HCT116 (cell line): Measurements from ENCODE around the gene ANP32B. TPM values are rescaled to one million over a fixed set of nuclear protein-coding genes. Genes with fewer than 3 reads are reported as not detected.

Experiments used
- ATAC-seq: fragments of 200-7000 bp; cut with Tn5 transposase; 2 replicates; pipeline ENCODE4 v1.9.1; 2020; ENCODE audit warnings: mild to moderate bottlenecking, moderate library complexity
- BruUV-seq: library from RNA; stranded (reverse); fragments of 400-500 nt; replicated peaks from 2 replicates; lab custom pipeline; 2021; lab: Mats Ljungman, UMichigan
- CTCF ChIA-PET: fragments of 300-600 bp; sonication (Branson Sonifier 250); formaldehyde crosslinking; loops from one replicate; lab custom pipeline; 2021; ENCODE audit warnings: antibody characterized with exemption; lab: Charles Lee
- POLR2A ChIA-PET: fragments of 300-600, 350-600 bp; sonication (Branson Sonifier 250); formaldehyde crosslinking; loops from one replicate; lab custom pipeline; 2021; ENCODE audit warnings: antibody characterized with exemption; lab: Charles Lee
- RAD21 ChIA-PET, 2 experiments: fragments of 300-600 bp; sonication (Branson Sonifier 250); formaldehyde crosslinking; loops; one replicate each; lab custom pipeline; 2023; ENCODE audit warnings: low total read pairs in 2 of 2; ENCODE audit not compliant: uncharacterized antibody in 2 of 2, unreplicated experiment in 2 of 2, low non-redundant PET in 1 of 2; lab: Charles Lee
- DNase-seq: peaks from one replicate; pipeline ENCODE4 v3.0.0-alpha.2; 2010; ENCODE audit warnings: low read depth, low spot score
- H2AFZ ChIP-seq: fragments of 200-600 bp; shearing (Covaris generic), sonication (generic); 2 replicates; pipeline ENCODE4 v1.6.1; 2017; ENCODE audit warnings: low read depth, mixed run types, mixed read lengths, antibody characterized with exemption, low read length; ENCODE audit not compliant: poor library complexity, severe bottlenecking
- H3K27ac ChIP-seq: 2 replicates; pipeline ENCODE4 v1.5.1; 2012; ENCODE audit warnings: low read depth, low read length
- H3K27me3 ChIP-seq: fragments of 200-600 bp; sonication (generic); 2 replicates; pipeline ENCODE4 v1.6.1; 2016; ENCODE audit warnings: mixed run types, low read length, mixed read lengths; ENCODE audit not compliant: insufficient read depth
- H3K36me3 ChIP-seq, 2 experiments: fragments of 200-500 bp in 1 of 2; fragments of 200-600 bp in 1 of 2; sonication (Bioruptor generic) in 1 of 2; sonication (generic) in 1 of 2; 2 replicates each; pipeline versions ENCODE4 v1.5.1 to v1.6.1; 2014 to 2016; ENCODE audit warnings: low read length in 2 of 2, inconsistent platforms in 1 of 2, mixed read lengths in 1 of 2, mixed run types in 1 of 2; ENCODE audit not compliant: insufficient read depth in 2 of 2, control insufficient read depth in 1 of 2
- H3K4me1 ChIP-seq, 2 experiments: fragments of 200-600 bp in 1 of 2; sonication (generic) in 1 of 2; 2 replicates each; pipeline versions ENCODE4 v1.5.1 to v1.6.1; 2012 to 2017; ENCODE audit warnings: low read length in 2 of 2, inconsistent platforms in 1 of 2, mild to moderate bottlenecking in 1 of 2, mixed read lengths in 1 of 2, mixed run types in 1 of 2, moderate library complexity in 1 of 2; ENCODE audit not compliant: insufficient read depth in 2 of 2, control insufficient read depth in 1 of 2
- H3K4me2 ChIP-seq: fragments of 200-600 bp; sonication (generic); 2 replicates; pipeline ENCODE4 v1.6.1; 2017; ENCODE audit warnings: mixed run types, low read length, mixed read lengths
- H3K4me3 ChIP-seq, 2 experiments: fragments of 200-600 bp in 1 of 2; sonication (generic) in 1 of 2; replicated peaks in 1 of 2; 2 replicates each; pipeline ENCODE4 v1.5.1; 2011 to 2016; ENCODE audit warnings: low read length in 2 of 2, control low read depth in 1 of 2, low read depth in 1 of 2, mild to moderate bottlenecking in 1 of 2, mixed read lengths in 1 of 2, mixed run types in 1 of 2
- H3K79me2 ChIP-seq: fragments of 200-600 bp; sonication (generic); 2 replicates; pipeline ENCODE4 v1.6.1; 2017; ENCODE audit warnings: mild to moderate bottlenecking, mixed run types, low read length, moderate library complexity, mixed read lengths; ENCODE audit not compliant: insufficient read depth
- H3K9ac ChIP-seq: fragments of 200-600 bp; sonication (generic); 2 replicates; pipeline ENCODE4 v1.6.1; 2016; ENCODE audit warnings: low read length, mixed read lengths
- H3K9me2 ChIP-seq: fragments of 200-600 bp; sonication (generic), shearing (Covaris generic); 2 replicates; pipeline ENCODE4 v1.6.1; 2017; ENCODE audit warnings: mixed run types, mild to moderate bottlenecking, moderate library complexity; ENCODE audit not compliant: insufficient read depth
- H3K9me3 ChIP-seq, 2 experiments: fragments of 200-500 bp in 1 of 2; fragments of 200-600 bp in 1 of 2; sonication (Bioruptor generic) in 1 of 2; sonication (generic) in 1 of 2; 2 replicates each; pipeline ENCODE4 v1.6.1; 2014 to 2017; ENCODE audit warnings: low read length in 2 of 2, mixed read lengths in 2 of 2, inconsistent platforms in 1 of 2, low read depth in 1 of 2, mild to moderate bottlenecking in 1 of 2, mixed run types in 1 of 2, moderate library complexity in 1 of 2; ENCODE audit not compliant: control insufficient read depth in 1 of 2, insufficient read depth in 1 of 2
- H4K20me1 ChIP-seq: fragments of 200-600 bp; sonication (generic), shearing (Covaris generic); 2 replicates; pipeline ENCODE4 v1.6.1; 2017; ENCODE audit warnings: mixed run types, mild to moderate bottlenecking, moderate library complexity; ENCODE audit not compliant: insufficient read depth
- CBX3 ChIP-seq: IDR thresholded peaks from 2 replicates; pipeline ENCODE4 v1.6.1; 2012; ENCODE audit warnings: low read depth
- CEBPB ChIP-seq: IDR thresholded peaks from 2 replicates; pipeline ENCODE4 v1.6.1; 2012; ENCODE audit warnings: low read depth
- EGR1 ChIP-seq: IDR thresholded peaks from 2 replicates; pipeline ENCODE4 v1.6.1; 2012; ENCODE audit warnings: low read depth
- ELF1 ChIP-seq: IDR thresholded peaks from 2 replicates; pipeline ENCODE4 v1.6.1; 2012; ENCODE audit warnings: low read depth, borderline replicate concordance
- EZH2phosphoT487 ChIP-seq: fragments of 200-600 bp; IDR thresholded peaks from 2 replicates; pipeline ENCODE4 v1.6.1; 2018; ENCODE audit warnings: antibody characterized with exemption, borderline replicate concordance
- FOSL1 ChIP-seq: IDR thresholded peaks from 2 replicates; pipeline ENCODE4 v1.6.1; 2012; ENCODE audit warnings: low read depth
- JUND ChIP-seq: IDR thresholded peaks from 2 replicates; pipeline ENCODE4 v1.6.1; 2012
- POLR2A ChIP-seq: IDR thresholded peaks from 2 replicates; pipeline ENCODE4 v1.7.0; 2011; ENCODE audit warnings: borderline replicate concordance; ENCODE audit not compliant: insufficient read depth, insufficient read length; ENCODE audit errors: extremely low read depth
- POLR2AphosphoS5 ChIP-seq: IDR thresholded peaks from 2 replicates; pipeline ENCODE4 v1.6.1; 2011; ENCODE audit warnings: mild to moderate bottlenecking, low read depth, low read length, moderate library complexity
- RAD21 ChIP-seq: IDR thresholded peaks from 2 replicates; pipeline ENCODE4 v1.6.1; 2012; ENCODE audit warnings: low read depth, mild to moderate bottlenecking
- SP1 ChIP-seq: IDR thresholded peaks from 2 replicates; pipeline ENCODE4 v1.6.1; 2012; ENCODE audit warnings: low read depth
- SRF ChIP-seq: IDR thresholded peaks from 2 replicates; pipeline ENCODE4 v1.6.1; 2012; ENCODE audit warnings: low read depth
- TCF7L2 ChIP-seq: IDR thresholded peaks from 2 replicates; pipeline ENCODE4 v1.7.0; 2011; ENCODE audit warnings: borderline replicate concordance, inconsistent platforms; ENCODE audit not compliant: insufficient read depth, insufficient read length; ENCODE audit errors: extremely low read depth
- ZNF274 ChIP-seq: fragments of 200-500 bp; sonication (Bioruptor generic); IDR thresholded peaks from 2 replicates; pipeline ENCODE4 v1.6.1; 2014; ENCODE audit warnings: mild to moderate bottlenecking, low read depth, low read length, inconsistent platforms
- intact Hi-C: fragments of 100-400 bp; cut with micrococcal nuclease; formaldehyde crosslinking; loops from 2 replicates; pipeline ENCODE4 v1.10.0; 2022
- total RNA-seq: library from RNA; stranded (reverse); gene quantifications from one replicate; pipeline ENCODE4 v1.2.1, GENCODE V29; 2021; ENCODE audit not compliant: unreplicated experiment
- TF ChIP-seq, protein P1 (sequence below): IDR thresholded peaks from 2 replicates; pipeline ENCODE4 v1.6.1; 2012
- TF ChIP-seq, protein P2 (sequence below): IDR thresholded peaks from 2 replicates; pipeline ENCODE4 v1.6.1; 2012; ENCODE audit warnings: low read depth
- TF ChIP-seq, protein P3 (sequence below): IDR thresholded peaks from 2 replicates; pipeline ENCODE4 v1.6.1; 2012
- TF ChIP-seq, protein P4 (sequence below): IDR thresholded peaks from 2 replicates; pipeline ENCODE4 v1.6.1; 2011; ENCODE audit warnings: mild to moderate bottlenecking, low read length, moderate library complexity; ENCODE audit not compliant: insufficient replicate concordance; ENCODE audit errors: extremely low read depth

Gene ANP32B
- total RNA-seq, 1 experiment from 2014 or later: 206 TPM

DNA sequence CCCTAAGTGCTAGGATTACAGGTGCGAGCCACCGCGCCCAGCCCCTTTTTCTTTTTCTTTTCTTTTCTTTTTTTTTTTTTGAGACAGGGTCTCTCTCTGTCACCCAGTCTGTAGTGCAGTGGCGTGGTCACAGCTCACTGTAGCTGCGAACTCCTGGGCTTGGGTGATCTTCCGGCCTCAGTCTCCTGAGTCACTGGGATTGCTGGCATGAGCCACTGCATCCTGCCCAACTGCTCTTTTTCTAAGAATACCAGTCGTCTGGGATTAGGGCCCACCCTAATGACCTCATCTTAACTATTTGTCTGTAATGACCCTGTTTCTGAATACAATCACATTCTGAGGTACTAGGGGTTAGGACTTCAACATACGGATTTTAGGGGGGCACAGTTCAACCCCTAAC lies 39.3 kb downstream of the ANP32B start:
- peaks cover 2% of the 10 kb centered on the region; the same call in 1 of the 2 replicates for H4K20me1 ChIP-seq
- H3K9ac ChIP-seq: no peak overlapping the region
- no peak overlapping the region for H3K27ac ChIP-seq
- TF ChIP-seq RAD21: no peak
- no peak for TF ChIP-seq POLR2AphosphoS5
- TF ChIP-seq, all 23 proteins: peak for 0
- no peak overlapping the region for H2AFZ ChIP-seq
- ChIA-PET POLR2A (no interaction called here), RAD21 (no interaction called here), CTCF (no interaction called here)
- H3K4me2 ChIP-seq: no peak overlapping the region
- no peaks in the 10 kb centered on the region for H3K4me1 ChIP-seq
- no peaks in the 10 kb centered on the region for H3K9me2 ChIP-seq
- H3K9me3 ChIP-seq: no peaks in the 10 kb centered on the region
- DNase-seq: no peak
- H3K27me3 ChIP-seq: no peaks in the 10 kb centered on the region
- peaks cover 16 to 20% of the 10 kb centered on the region in 2 experiments; a peak in 3 of 4 replicates for H3K36me3 ChIP-seq
- intact Hi-C loops: no loop called here
- BruUV-seq: no TSS peak
- no peak for ATAC-seq
- H3K79me2 ChIP-seq: no peaks in the 10 kb centered on the region
- no peak overlapping the region for H3K4me3 ChIP-seq

DNA sequence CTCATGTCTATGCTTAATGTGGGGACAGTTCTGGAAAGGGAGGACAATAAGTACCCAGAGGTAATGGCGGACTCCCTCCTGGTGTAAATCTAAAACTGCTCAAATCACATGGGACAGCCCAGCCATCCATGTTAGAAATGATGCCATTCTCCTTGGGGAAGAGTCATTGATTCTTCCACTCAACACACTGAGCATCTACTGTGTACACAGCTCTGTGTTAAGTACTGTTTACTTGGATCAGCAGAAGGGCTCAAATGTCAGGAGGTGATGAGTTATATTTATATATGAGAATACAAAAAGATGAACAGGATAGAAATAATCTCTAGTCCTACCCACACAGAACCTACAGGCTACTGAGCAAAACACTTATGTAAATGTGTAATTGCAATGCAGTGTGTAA lies 41.6 kb downstream of the ANP32B start:
- DNase-seq: no peak
- Histone ChIP-seq H3K4me2 (no peak overlapping the region), H2AFZ (no peak overlapping the region), H3K9me2 (no peaks in the 10 kb centered on the region), H3K27ac (no peak overlapping the region), H3K9me3 (no peaks in the 10 kb centered on the region), H3K4me3 (no peak overlapping the region), H3K27me3 (no peaks in the 10 kb centered on the region), H4K20me1 (no peaks in the 10 kb centered on the region), H3K79me2 (no peaks in the 10 kb centered on the region), H3K4me1 (no peaks in the 10 kb centered on the region), H3K9ac (no peak overlapping the region), H3K36me3 (peaks cover under 1 to 2% of the 10 kb centered on the region in 2 experiments; a peak in 2 of 4 replicates)
- ATAC-seq: no peak
- ChIA-PET POLR2A (no interaction called here), RAD21 (no interaction called here), CTCF (no interaction called here)
- intact Hi-C loops: no loop called here
- BruUV-seq: no TSS peak
- TF ChIP-seq EGR1: no peak
- TF ChIP-seq ZNF274: no peak
- TF ChIP-seq, protein P1, sequence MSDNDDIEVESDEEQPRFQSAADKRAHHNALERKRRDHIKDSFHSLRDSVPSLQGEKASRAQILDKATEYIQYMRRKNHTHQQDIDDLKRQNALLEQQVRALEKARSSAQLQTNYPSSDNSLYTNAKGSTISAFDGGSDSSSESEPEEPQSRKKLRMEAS: no peak
- no peak for TF ChIP-seq CBX3
- no peak for TF ChIP-seq EZH2phosphoT487
- no peak for TF ChIP-seq FOSL1
- no peak for TF ChIP-seq POLR2A
- TF ChIP-seq ELF1: no peak
- TF ChIP-seq SP1: no peak
- TF ChIP-seq, protein P2, sequence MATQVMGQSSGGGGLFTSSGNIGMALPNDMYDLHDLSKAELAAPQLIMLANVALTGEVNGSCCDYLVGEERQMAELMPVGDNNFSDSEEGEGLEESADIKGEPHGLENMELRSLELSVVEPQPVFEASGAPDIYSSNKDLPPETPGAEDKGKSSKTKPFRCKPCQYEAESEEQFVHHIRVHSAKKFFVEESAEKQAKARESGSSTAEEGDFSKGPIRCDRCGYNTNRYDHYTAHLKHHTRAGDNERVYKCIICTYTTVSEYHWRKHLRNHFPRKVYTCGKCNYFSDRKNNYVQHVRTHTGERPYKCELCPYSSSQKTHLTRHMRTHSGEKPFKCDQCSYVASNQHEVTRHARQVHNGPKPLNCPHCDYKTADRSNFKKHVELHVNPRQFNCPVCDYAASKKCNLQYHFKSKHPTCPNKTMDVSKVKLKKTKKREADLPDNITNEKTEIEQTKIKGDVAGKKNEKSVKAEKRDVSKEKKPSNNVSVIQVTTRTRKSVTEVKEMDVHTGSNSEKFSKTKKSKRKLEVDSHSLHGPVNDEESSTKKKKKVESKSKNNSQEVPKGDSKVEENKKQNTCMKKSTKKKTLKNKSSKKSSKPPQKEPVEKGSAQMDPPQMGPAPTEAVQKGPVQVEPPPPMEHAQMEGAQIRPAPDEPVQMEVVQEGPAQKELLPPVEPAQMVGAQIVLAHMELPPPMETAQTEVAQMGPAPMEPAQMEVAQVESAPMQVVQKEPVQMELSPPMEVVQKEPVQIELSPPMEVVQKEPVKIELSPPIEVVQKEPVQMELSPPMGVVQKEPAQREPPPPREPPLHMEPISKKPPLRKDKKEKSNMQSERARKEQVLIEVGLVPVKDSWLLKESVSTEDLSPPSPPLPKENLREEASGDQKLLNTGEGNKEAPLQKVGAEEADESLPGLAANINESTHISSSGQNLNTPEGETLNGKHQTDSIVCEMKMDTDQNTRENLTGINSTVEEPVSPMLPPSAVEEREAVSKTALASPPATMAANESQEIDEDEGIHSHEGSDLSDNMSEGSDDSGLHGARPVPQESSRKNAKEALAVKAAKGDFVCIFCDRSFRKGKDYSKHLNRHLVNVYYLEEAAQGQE: no peak
- no peak for TF ChIP-seq TCF7L2
- TF ChIP-seq, protein P3, sequence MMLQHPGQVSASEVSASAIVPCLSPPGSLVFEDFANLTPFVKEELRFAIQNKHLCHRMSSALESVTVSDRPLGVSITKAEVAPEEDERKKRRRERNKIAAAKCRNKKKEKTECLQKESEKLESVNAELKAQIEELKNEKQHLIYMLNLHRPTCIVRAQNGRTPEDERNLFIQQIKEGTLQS: no peak
- TF ChIP-seq SRF: no peak
- TF ChIP-seq JUND: no peak
- no peak for TF ChIP-seq CEBPB
- TF ChIP-seq, protein P4, sequence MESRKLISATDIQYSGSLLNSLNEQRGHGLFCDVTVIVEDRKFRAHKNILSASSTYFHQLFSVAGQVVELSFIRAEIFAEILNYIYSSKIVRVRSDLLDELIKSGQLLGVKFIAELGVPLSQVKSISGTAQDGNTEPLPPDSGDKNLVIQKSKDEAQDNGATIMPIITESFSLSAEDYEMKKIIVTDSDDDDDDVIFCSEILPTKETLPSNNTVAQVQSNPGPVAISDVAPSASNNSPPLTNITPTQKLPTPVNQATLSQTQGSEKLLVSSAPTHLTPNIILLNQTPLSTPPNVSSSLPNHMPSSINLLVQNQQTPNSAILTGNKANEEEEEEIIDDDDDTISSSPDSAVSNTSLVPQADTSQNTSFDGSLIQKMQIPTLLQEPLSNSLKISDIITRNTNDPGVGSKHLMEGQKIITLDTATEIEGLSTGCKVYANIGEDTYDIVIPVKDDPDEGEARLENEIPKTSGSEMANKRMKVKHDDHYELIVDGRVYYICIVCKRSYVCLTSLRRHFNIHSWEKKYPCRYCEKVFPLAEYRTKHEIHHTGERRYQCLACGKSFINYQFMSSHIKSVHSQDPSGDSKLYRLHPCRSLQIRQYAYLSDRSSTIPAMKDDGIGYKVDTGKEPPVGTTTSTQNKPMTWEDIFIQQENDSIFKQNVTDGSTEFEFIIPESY: no peak
